GM12801 (cell line): Measurements from ENCODE around the gene TSPAN1.

Experiments
- CTCF ChIP-seq: IDR thresholded peaks from one replicate; pipeline ENCODE4 v1.5.1; 2011; ENCODE audit warnings: control low read depth; ENCODE audit not compliant: insufficient read length; ENCODE audit errors: extremely low read depth

TSPAN1 gene

DNA sequence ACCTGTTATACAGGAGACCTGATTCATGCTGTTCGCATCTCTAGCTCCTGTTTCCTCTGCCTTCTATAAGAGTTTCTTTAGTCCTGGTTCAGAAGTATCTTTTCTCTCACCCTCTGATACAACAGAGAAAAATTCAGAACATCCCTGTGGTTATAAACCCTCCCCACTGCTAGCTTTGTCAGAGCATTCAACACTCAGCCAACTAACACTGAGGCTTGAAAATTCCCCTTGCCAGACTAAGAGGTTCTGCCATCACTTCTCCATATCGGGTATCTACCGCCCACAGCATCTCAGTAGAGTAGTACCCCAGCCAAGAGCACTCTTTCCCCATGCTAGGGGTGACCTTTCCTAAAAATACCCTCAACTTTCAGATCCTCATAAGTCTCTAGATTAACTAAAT, 22.9 kb upstream of the TSPAN1 start:
- TF ChIP-seq CTCF = no peak

DNA sequence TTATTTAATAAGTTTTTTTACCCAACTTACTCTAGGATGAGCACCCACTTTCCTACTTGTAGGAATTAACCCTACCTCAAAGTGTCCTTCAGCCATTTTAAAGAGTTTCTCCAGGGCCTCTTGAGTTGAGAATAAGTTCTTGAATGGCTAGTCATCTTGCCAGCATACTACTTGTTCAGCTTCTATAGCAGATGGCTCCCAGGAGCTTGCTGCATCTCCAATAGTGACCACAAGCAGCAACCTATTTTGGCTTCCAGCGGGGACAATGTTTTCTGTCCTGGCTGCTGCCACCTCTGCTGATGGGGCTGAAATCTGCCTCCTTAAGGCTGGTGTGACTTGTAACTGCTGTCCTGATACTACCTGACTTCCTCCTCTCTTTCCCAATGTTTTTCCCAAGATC, 21.7 kb upstream of the TSPAN1 start:
- no peak for TF ChIP-seq CTCF

- TF ChIP-seq CTCF = no peak
Measured at GRCh38 chr1:46153732-46154131, 21.2 kb upstream of the TSPAN1 start.

- no peak for TF ChIP-seq CTCF
Measured at GRCh38 chr1:46157916-46158311, 17.0 kb upstream of the TSPAN1 start.

DNA sequence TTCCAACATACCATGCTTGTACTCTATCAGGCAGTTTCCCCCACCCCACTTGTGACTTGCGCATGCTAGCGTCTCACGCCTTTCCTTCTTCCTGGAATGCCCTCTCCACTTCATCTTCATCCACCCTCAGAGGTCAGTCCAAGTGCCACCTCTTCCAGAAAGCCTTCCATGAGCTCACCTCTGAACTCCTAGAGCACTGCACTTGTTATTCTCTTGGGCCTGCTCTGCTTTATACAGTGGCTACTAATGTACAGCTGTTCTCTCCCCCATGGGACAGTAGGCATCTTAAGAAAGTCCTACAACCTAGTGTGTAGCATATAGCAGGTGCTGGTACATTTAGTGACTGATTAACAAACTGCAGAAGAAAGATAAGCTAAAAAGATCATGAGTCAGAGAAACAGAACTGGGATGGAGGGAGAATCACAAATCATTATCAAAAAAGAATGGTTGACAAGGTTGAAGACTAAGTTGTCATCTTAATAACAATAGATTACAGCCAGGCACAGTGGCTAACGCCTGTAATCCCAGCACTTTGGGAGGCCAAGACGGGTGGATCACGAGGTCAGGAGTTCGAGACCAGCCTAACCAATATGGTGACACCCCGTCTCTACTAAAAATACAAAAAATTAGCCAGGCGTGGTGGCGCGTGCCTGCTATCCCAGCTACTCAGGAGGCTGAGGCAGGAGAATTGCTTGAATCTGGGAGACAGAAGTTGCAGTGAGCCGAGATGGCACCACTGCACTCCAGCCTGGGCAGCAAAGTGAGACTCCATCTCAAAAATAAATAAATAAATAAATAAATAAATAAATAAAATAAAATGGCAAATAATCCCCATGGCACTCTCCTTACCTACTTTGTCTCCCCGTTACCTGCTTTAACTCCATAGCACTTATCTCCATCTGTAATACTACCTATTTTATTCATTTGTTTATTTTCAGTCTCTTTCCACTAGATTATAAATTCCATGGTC, 16.3 kb upstream of the TSPAN1 start:
- no peak for TF ChIP-seq CTCF

DNA sequence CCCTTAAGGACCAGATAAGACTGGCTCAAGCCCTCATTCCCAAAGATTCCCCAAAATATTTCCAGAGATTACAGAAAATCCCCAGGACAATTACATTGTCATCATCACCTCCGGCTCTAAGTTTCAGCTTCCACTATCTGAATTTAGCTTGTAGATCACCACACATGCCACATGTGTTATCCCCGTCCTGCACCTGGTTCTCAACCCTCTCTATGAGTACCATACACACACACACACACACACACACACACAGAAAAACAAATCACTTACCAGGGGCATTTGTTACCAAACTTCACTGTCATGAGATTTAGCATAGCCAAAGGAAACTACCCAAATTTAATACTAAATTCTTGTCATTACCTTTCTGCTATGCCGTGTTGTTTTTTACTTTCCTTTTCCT, 15.4 kb upstream of the TSPAN1 start:
- TF ChIP-seq CTCF = no peak

DNA sequence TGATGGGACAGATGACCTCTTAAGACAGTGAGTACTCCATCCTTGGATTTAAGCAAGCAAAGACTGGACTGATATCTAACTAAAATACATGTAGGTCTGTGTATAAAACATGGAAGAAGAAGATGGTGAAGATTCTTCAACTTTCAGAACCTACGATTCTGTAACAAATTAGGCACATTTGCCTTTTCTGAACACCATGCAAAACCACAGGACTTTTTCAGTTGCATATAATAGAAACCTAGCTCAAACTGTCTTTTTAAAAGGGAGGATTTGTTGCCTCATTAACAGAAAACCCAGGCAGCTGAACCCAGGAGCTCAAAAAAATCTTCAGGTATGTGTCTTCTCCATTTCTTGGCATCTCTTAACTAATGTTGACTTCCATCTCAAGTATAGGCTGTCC, 14.7 kb upstream of the TSPAN1 start:
- TF ChIP-seq CTCF = no peak
